Epithelial cell of esophagus (primary cell): ENCODE results near the gene ESPL1.

Source experiments
- DNase-seq: peaks from one replicate; pipeline ENCODE4 v3.0.0; 2010; ENCODE audit warnings: low read depth
- H3K4me3 ChIP-seq: 2 replicates; pipeline ENCODE4 v1.5.1; 2011; ENCODE audit warnings: mild to moderate bottlenecking, low read length, control low read depth
- CTCF ChIP-seq: IDR thresholded peaks from 2 replicates; pipeline ENCODE4 v1.5.1; 2011; ENCODE audit warnings: low read depth, mild to moderate bottlenecking, low read length, control low read depth, inconsistent platforms; ENCODE audit not compliant: insufficient read depth; ENCODE audit errors: missing control alignments

The ESPL1 gene

GRCh38 chr12:53259891-53260290 is 8.2 kb upstream of the ESPL1 start:
- TF ChIP-seq CTCF = no peak
- no peak for DNase-seq
- H3K4me3 ChIP-seq = no peak overlapping the region

GRCh38 chr12:53265783-53266182 is 2.3 kb upstream of the ESPL1 start:
- DNase-seq = peak; percentile 49
- no peak overlapping the region for H3K4me3 ChIP-seq
- TF ChIP-seq CTCF = no peak

- no peak for TF ChIP-seq CTCF
- DNase-seq = no peak
- peak overlapping the region; percentile 72 for H3K4me3 ChIP-seq
Observed at GRCh38 chr12:53267306-53267998, 647 bp upstream of the ESPL1 start.

- DNase-seq = peak; percentile 20
- TF ChIP-seq CTCF = no peak
Observed at GRCh38 chr12:53268630-53269562, 797 bp downstream of the ESPL1 start.

GRCh38 chr12:53274445-53274844 is 6.3 kb downstream of the ESPL1 start:
- DNase-seq = peak; percentile 64
- no peak overlapping the region for H3K4me3 ChIP-seq
- TF ChIP-seq CTCF = no peak

More at GRCh38 chr12:53268630-53269562, 797 bp downstream of the ESPL1 start:
- H3K4me3 ChIP-seq = peak overlapping the region; percentile 72

GRCh38 chr12:53276511-53276910 is 8.4 kb downstream of the ESPL1 start:
- no peak for TF ChIP-seq CTCF
- no peak for DNase-seq
- H3K4me3 ChIP-seq = no peak overlapping the region

GRCh38 chr12:53277981-53278380 is 9.9 kb downstream of the ESPL1 start:
- H3K4me3 ChIP-seq = no peak overlapping the region
- no peak for DNase-seq
- no peak for TF ChIP-seq CTCF
